Vagina (tissue), 2 donors: ENCODE data around the gene XCR1.

Experiments used
- CTCF ChIP-seq, 3 experiments: fragments of 450-650 bp in 2 of 3; fragments of 200-600 bp in 1 of 3; sonication (generic) in 1 of 3; IDR thresholded peaks; one replicate each; pipeline ENCODE4 v1.5.1; 2017 to 2019; ENCODE audit warnings: antibody characterized with exemption in 3 of 3, mild to moderate bottlenecking in 2 of 3, moderate library complexity in 2 of 3
- POLR2A ChIP-seq, 2 donors: fragments of 450-650 bp; IDR thresholded peaks; one replicate each; pipeline ENCODE4 v1.6.1; 2017; ENCODE audit warnings: antibody characterized with exemption in 2 of 2, mild to moderate bottlenecking in 2 of 2, moderate library complexity in 2 of 2

DNA sequence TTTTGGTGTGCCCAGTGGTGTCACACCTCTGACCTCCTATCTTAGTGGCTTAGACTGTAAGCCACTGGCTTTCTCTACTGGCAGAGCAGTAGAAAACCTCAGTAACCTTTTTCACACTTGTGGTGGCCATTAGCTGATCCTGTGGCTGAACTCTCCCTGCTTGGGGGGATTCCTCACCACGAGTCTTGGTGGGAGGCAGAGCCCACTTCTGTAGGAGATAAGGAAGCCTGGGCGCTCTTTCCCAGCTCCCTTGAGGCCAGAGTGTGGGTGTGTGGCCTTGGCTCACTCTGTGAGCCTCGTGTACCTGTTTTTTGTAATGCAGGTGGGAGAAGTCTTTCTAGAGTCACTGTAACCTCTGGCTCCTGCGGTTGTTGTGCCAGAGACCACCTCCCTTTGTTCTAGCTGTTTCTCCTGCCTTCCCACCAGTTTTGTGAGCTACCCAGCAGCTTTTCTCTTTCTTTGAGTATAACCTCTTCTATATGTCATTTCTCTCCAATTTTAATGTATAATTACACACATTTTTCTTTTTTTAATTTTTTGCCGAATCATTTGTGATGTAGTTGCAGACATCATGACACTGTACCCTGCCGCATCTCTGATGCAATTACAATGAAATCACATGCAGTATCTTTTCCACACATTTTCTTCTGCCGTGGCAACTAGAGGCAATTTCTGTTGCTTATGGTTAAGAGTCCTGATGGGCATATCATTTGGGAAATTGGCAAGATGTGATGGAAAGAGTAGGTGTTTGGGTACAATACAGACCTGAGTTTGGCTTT, 13.8 kb downstream of the XCR1 start:
- TF ChIP-seq CTCF (IDR thresholded peaks at IDR 0.05) (no peak), POLR2A (IDR thresholded peaks at IDR 0.05) (no peak)
